HG03378 (cell line): ENCODE results near the gene STK32B.

Experiments
- ATAC-seq: cut with Tn5 transposase; IDR thresholded peaks from one replicate; pipeline ENCODE4 v1.9.1; 2021; ENCODE audit warnings: mild to moderate bottlenecking, moderate library complexity; ENCODE audit not compliant: unreplicated experiment

Gene STK32B

GRCh38 chr4:5489260-5489659 is 438.0 kb downstream of the STK32B start:
- no peak for ATAC-seq

- no peak for ATAC-seq
These were observed 446.2 kb downstream of the STK32B start for GRCh38 chr4:5497489-5497888.

GRCh38 chr4:5500165-5500564 is 448.9 kb downstream of the STK32B start:
- ATAC-seq, result no peak

- ATAC-seq, result no peak
These were observed 452.2 kb downstream of the STK32B start for GRCh38 chr4:5503336-5503936.

- ATAC-seq, result no peak
These were observed 453.2 kb downstream of the STK32B start for GRCh38 chr4:5504486-5504885.

GRCh38 chr4:5510504-5510903 is 459.2 kb downstream of the STK32B start:
- no peak for ATAC-seq

GRCh38 chr4:5511791-5512190 is 460.5 kb downstream of the STK32B start:
- no peak for ATAC-seq

- no peak for ATAC-seq
These were observed 464.4 kb downstream of the STK32B start for GRCh38 chr4:5515646-5516045.

- no peak for ATAC-seq
These were observed 466.1 kb downstream of the STK32B start for GRCh38 chr4:5517372-5517771.

- ATAC-seq, result no peak
These were observed 473.4 kb downstream of the STK32B start for GRCh38 chr4:5524446-5525299.

GRCh38 chr4:5526080-5526846 is 475.0 kb downstream of the STK32B start:
- ATAC-seq, result no peak

GRCh38 chr4:5527211-5527610 is 475.9 kb downstream of the STK32B start:
- no peak for ATAC-seq

GRCh38 chr4:5528031-5528436 is 476.8 kb downstream of the STK32B start:
- no peak for ATAC-seq

- ATAC-seq, result no peak
These were observed 480.8 kb downstream of the STK32B start for GRCh38 chr4:5532100-5532499.

GRCh38 chr4:5539584-5539983 is 488.3 kb downstream of the STK32B start:
- no peak for ATAC-seq

- ATAC-seq, result no peak
These were observed 489.9 kb downstream of the STK32B start for GRCh38 chr4:5541169-5541568.

GRCh38 chr4:5543681-5544080 is 492.4 kb downstream of the STK32B start:
- no peak for ATAC-seq

GRCh38 chr4:5544762-5545161 is 493.5 kb downstream of the STK32B start:
- ATAC-seq, result no peak

- ATAC-seq, result no peak
These were observed 494.0 kb downstream of the STK32B start for GRCh38 chr4:5545271-5545670.

GRCh38 chr4:5547651-5548249 is 496.5 kb downstream of the STK32B start:
- ATAC-seq, result no peak
